ENCODE results near the gene FBXW11.

DNA sequence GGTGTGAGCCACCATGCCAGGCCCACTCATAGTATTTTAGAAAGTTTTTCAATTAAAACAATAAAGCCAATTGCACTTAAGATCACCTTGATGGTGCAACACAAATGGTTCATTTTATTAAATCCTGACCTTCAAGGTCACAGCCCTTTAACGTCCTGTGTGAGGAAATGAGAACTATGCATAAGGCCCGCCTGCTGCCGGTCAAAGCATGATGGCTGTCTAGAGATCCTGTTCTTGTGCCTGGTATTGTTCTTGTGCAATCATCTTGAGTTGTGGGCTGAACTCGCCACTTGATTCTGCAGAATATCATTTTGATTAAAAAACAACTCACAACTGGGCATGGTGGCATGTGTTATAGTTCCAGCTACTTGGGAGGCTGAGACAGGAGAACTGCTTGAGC is 43.6 kb upstream of the FBXW11 start:
- TF ChIP-seq, protein P1, sequence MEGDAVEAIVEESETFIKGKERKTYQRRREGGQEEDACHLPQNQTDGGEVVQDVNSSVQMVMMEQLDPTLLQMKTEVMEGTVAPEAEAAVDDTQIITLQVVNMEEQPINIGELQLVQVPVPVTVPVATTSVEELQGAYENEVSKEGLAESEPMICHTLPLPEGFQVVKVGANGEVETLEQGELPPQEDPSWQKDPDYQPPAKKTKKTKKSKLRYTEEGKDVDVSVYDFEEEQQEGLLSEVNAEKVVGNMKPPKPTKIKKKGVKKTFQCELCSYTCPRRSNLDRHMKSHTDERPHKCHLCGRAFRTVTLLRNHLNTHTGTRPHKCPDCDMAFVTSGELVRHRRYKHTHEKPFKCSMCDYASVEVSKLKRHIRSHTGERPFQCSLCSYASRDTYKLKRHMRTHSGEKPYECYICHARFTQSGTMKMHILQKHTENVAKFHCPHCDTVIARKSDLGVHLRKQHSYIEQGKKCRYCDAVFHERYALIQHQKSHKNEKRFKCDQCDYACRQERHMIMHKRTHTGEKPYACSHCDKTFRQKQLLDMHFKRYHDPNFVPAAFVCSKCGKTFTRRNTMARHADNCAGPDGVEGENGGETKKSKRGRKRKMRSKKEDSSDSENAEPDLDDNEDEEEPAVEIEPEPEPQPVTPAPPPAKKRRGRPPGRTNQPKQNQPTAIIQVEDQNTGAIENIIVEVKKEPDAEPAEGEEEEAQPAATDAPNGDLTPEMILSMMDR (IDR thresholded peaks at IDR 0.05; ENCODE audit: insufficient read depth, low read depth, low read length), result no peak
- no peak for TF ChIP-seq EZH2 (IDR thresholded peaks at IDR 0.05; ENCODE audit: insufficient read depth, low read length)

Measured in astrocyte (in vitro differentiated cells and primary cell).